Breast epithelium (tissue), 3 donors: Measurements from ENCODE around the gene NTRK3.

Source experiments
- POLR2A ChIP-seq: fragments of 450-650 bp; IDR thresholded peaks from one replicate; pipeline ENCODE4 v1.6.1; 2016; ENCODE audit warnings: antibody characterized with exemption, mild to moderate bottlenecking, moderate library complexity
- TF ChIP-seq, protein P1 (sequence below), 3 donors: fragments of 450-650 bp; IDR thresholded peaks; one replicate each; pipeline ENCODE4 v1.5.1; 2016 to 2017; ENCODE audit warnings: antibody characterized with exemption in 3 of 3, mild to moderate bottlenecking in 3 of 3, moderate library complexity in 3 of 3

DNA sequence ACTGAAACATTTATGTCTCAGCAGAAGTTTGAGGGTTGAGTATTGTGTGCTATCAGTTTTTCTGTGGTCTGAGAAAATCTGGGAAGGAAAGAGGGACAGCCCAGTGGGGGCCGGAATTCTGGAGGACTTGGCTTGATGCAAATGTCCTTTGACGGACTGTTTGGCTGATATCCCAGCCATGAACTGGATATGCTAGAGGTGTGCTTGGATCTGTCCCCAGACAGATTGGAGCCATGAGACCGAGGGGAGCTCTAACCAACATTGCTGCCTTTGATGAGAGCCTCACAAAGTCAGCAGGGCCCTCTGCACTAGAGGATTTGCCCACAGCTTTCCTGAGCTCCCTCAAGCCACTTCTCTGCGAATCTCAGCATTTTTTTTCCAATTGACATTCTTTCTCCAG is 405.6 kb downstream of the NTRK3 start:
- TF ChIP-seq, protein P1, sequence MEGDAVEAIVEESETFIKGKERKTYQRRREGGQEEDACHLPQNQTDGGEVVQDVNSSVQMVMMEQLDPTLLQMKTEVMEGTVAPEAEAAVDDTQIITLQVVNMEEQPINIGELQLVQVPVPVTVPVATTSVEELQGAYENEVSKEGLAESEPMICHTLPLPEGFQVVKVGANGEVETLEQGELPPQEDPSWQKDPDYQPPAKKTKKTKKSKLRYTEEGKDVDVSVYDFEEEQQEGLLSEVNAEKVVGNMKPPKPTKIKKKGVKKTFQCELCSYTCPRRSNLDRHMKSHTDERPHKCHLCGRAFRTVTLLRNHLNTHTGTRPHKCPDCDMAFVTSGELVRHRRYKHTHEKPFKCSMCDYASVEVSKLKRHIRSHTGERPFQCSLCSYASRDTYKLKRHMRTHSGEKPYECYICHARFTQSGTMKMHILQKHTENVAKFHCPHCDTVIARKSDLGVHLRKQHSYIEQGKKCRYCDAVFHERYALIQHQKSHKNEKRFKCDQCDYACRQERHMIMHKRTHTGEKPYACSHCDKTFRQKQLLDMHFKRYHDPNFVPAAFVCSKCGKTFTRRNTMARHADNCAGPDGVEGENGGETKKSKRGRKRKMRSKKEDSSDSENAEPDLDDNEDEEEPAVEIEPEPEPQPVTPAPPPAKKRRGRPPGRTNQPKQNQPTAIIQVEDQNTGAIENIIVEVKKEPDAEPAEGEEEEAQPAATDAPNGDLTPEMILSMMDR (IDR thresholded peaks at IDR 0.05), result no peak
- TF ChIP-seq POLR2A, result no peak
